Measurements from ENCODE around the gene GPAT3.
"Not testable (repeated sequence)": the region's sequence is repeated elsewhere in the genome, so short reads cannot be mapped to it uniquely, and the experiment has no call there.

The GPAT3 gene

GRCh38 chr4:83552924-83553323 is 17.0 kb downstream of the GPAT3 start:
- no peak for DNase-seq

- DNase-seq, result no peak
Observed at GRCh38 chr4:83556006-83556707, 20.2 kb downstream of the GPAT3 start.

- DNase-seq, result no peak
Observed at GRCh38 chr4:83556816-83557215, 20.9 kb downstream of the GPAT3 start.

- no peak for DNase-seq
Observed at GRCh38 chr4:83558059-83558653, 22.2 kb downstream of the GPAT3 start.

- no peak for DNase-seq
Observed at GRCh38 chr4:83558680-83559079, 22.8 kb downstream of the GPAT3 start.

GRCh38 chr4:83560523-83560922 is 24.6 kb downstream of the GPAT3 start:
- DNase-seq, result no peak

- DNase-seq, result no peak
Observed at GRCh38 chr4:83561381-83561780, 25.5 kb downstream of the GPAT3 start.

GRCh38 chr4:83563998-83564397 is 28.1 kb downstream of the GPAT3 start:
- DNase-seq, result no peak

GRCh38 chr4:83568062-83568461 is 32.2 kb downstream of the GPAT3 start:
- no peak for DNase-seq

- no peak for DNase-seq
Observed at GRCh38 chr4:83569429-83569828, 33.5 kb downstream of the GPAT3 start.

- DNase-seq, result no peak
Observed at GRCh38 chr4:83569987-83570386, 34.1 kb downstream of the GPAT3 start.

- no peak for DNase-seq
Observed at GRCh38 chr4:83572848-83573247, 36.9 kb downstream of the GPAT3 start.

- DNase-seq, result no peak
Observed at GRCh38 chr4:83574247-83574646, 38.3 kb downstream of the GPAT3 start.

- DNase-seq, result not testable (repeated sequence)
Observed at GRCh38 chr4:83576237-83576636, 40.3 kb downstream of the GPAT3 start.

GRCh38 chr4:83581411-83582288 is 45.7 kb downstream of the GPAT3 start:
- DNase-seq, result no peak

- DNase-seq, result peak in 1 of 2 experiments; percentile 16
Observed at GRCh38 chr4:83582289-83582785, 46.4 kb downstream of the GPAT3 start.

- DNase-seq, result no peak
Observed at GRCh38 chr4:83585982-83586508, 50.1 kb downstream of the GPAT3 start.

GRCh38 chr4:83589279-83589678 is 53.4 kb downstream of the GPAT3 start:
- DNase-seq, result no peak

- DNase-seq, result no peak
Observed at GRCh38 chr4:83591056-83591455, 55.1 kb downstream of the GPAT3 start.

GRCh38 chr4:83591730-83592129 is 55.8 kb downstream of the GPAT3 start:
- DNase-seq, result no peak

GRCh38 chr4:83599183-83599582 is 63.3 kb downstream of the GPAT3 start:
- DNase-seq, result peak in 1 of 2 experiments; percentile 24

GRCh38 chr4:83603129-83603528 is 67.2 kb downstream of the GPAT3 start:
- no peak for DNase-seq

- DNase-seq, result no peak
Observed at GRCh38 chr4:83604321-83604720, 68.4 kb downstream of the GPAT3 start.

Measured in NCI-H524 (cell line).